ENCODE results near the gene ARHGAP8.

ARHGAP8 gene

DNA sequence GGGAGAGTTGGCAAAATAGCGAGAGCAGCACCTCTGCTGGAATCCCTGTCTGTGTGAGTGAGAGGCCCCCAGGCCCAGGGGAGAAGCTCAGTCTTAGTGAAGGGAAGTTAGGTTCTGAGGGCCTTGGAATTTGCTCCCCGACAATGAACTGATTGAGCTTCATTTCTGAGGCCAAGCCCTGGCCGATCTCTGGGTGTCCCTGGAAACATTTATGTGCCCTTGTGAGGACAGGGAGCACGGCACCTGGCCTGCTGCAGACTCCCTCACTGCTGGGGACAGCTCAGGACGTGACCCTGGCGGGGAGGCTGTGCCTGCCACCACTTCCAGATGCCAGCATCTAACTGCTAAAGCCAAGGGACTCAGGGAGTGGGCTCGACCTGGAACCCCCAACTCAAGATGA, 52.0 kb downstream of the ARHGAP8 start:
- H2AFZ ChIP-seq (ENCODE audit: low read length, unreplicated experiment) = no peak overlapping the region
- H3K4me1 ChIP-seq (ENCODE audit: control insufficient read depth, insufficient read depth, low read length, unreplicated experiment) = no peaks in the 10 kb centered on the region
- H3K79me2 ChIP-seq (ENCODE audit: control insufficient read depth, insufficient read depth, low read length, unreplicated experiment) = no peaks in the 10 kb centered on the region
- H3K4me3 ChIP-seq (ENCODE audit: low read depth, low read length) = no peak overlapping the region
- peaks cover 14% of the 10 kb centered on the region for H3K27me3 ChIP-seq (ENCODE audit: insufficient read depth, low read length)
- H3K36me3 ChIP-seq (ENCODE audit: insufficient read depth, low read length) = no peaks in the 10 kb centered on the region
- no peak overlapping the region for H3K27ac ChIP-seq (ENCODE audit: low read depth, low read length)

DNA sequence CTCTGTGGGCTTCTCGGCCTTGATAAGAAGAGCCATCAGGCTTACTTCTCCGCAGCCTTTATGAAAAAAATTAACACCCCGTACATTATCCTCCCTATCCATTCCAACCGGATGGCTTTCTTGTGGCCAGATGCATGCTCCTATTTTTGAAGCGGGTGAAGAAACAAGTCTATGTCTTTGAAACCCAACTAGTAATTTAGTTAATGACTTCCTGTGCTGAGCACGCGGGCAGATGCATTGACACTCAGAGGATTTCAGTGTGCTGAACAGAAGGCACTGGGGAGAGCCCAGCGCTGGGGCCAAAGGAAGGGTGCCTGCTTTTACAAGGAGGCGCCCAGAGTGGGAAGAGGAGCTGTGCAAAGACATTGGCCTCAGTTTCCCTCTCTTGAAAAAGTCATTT, 53.3 kb downstream of the ARHGAP8 start:
- H3K4me3 ChIP-seq (ENCODE audit: low read depth, low read length) = no peak overlapping the region
- H3K27me3 ChIP-seq (ENCODE audit: insufficient read depth, low read length) = peaks cover 14% of the 10 kb centered on the region
- H2AFZ ChIP-seq (ENCODE audit: low read length, unreplicated experiment) = no peak overlapping the region
- no peaks in the 10 kb centered on the region for H3K79me2 ChIP-seq (ENCODE audit: control insufficient read depth, insufficient read depth, low read length, unreplicated experiment)
- no peaks in the 10 kb centered on the region for H3K4me1 ChIP-seq (ENCODE audit: control insufficient read depth, insufficient read depth, low read length, unreplicated experiment)
- H3K27ac ChIP-seq (ENCODE audit: low read depth, low read length) = no peak overlapping the region
- no peaks in the 10 kb centered on the region for H3K36me3 ChIP-seq (ENCODE audit: insufficient read depth, low read length)

DNA sequence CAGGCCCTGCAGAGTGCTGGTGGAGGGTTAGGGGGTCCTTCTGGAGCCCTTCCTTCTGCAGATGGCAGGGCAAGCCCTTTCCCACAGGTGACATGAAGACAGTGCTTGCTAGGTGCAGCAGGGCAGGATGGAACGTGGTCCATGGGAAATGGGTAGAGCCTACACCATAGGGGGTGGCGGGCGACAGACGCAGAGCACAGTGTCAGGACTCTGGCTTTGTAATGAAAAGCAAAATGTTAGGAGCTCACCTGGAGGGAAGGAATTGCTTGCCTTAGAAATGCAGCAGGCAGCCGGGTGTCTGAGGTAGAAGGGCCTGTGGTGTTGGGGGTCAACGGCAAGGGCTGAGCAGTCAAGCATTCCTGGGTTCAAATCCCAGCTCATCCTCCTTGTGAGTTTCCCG, 54.9 kb downstream of the ARHGAP8 start:
- Histone ChIP-seq H3K27me3 (ENCODE audit: insufficient read depth, low read length) (peaks cover 14% of the 10 kb centered on the region), H3K36me3 (ENCODE audit: insufficient read depth, low read length) (no peaks in the 10 kb centered on the region), H3K27ac (ENCODE audit: low read depth, low read length) (no peak overlapping the region), H3K4me1 (ENCODE audit: control insufficient read depth, insufficient read depth, low read length, unreplicated experiment) (no peaks in the 10 kb centered on the region), H3K4me3 (ENCODE audit: low read depth, low read length) (no peak overlapping the region), H2AFZ (ENCODE audit: low read length, unreplicated experiment) (no peak overlapping the region), H3K79me2 (ENCODE audit: control insufficient read depth, insufficient read depth, low read length, unreplicated experiment) (no peaks in the 10 kb centered on the region)

DNA sequence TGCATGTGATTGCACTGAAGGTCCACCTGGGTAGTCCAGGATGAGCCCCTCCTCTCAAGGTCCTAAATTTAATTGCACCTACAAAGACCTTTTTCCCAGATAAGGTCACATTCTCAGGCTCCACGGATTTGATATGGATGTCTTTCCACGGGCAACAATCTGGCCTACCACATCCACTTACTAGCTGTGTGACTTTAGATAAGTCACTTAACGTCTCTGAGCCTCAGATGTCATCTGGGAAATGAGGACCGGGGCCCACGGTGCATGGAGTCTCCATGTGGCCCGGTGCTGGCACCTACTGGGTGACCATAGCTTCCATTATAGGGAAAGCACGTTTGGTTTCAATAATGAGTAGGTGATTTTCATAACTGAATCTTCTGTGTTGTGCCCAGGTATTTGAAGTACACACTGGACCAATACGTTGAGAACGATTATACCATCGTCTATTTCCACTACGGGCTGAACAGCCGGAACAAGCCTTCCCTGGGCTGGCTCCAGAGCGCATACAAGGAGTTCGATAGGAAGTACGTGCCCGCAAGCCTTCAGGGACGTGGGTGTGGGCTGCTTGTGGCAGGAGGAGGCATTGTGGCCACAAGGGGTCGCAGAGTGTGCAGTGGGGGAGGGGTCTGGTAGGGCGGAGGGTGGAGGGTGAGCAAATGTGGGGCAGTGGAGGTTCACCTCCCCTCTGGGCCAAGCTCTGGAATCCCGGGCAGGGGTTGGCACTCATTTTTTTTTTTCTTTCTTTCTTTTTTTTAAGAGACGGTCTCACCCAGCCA, 55.7 kb downstream of the ARHGAP8 start:
- Histone ChIP-seq H3K27ac (ENCODE audit: low read depth, low read length) (no peak overlapping the region), H3K27me3 (ENCODE audit: insufficient read depth, low read length) (peaks cover 14% of the 10 kb centered on the region), H3K79me2 (ENCODE audit: control insufficient read depth, insufficient read depth, low read length, unreplicated experiment) (no peaks in the 10 kb centered on the region), H3K4me3 (ENCODE audit: low read depth, low read length) (no peak overlapping the region), H3K4me1 (ENCODE audit: control insufficient read depth, insufficient read depth, low read length, unreplicated experiment) (no peaks in the 10 kb centered on the region), H2AFZ (ENCODE audit: low read length, unreplicated experiment) (no peak overlapping the region), H3K36me3 (ENCODE audit: insufficient read depth, low read length) (no peaks in the 10 kb centered on the region)

DNA sequence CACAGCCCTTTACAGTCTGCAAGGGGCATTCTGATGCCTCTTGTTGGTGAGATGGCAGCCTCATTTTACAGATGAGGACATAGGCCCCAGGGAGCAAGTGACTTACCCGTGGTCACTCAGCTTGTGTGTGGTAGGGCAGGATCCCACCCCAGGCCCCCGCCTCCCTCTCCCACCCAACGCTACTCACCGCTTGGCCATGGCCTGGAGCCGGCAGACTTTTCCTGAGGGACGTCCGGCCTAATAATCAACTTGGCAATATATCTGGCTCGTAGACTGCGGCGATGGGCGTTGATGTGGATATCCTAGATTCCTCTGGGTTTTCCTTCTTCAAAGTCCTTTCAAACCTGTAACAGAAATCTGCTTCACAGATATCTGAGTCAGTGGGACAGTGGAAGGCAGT, 57.1 kb downstream of the ARHGAP8 start:
- Histone ChIP-seq H3K79me2 (ENCODE audit: control insufficient read depth, insufficient read depth, low read length, unreplicated experiment) (no peaks in the 10 kb centered on the region), H3K27ac (ENCODE audit: low read depth, low read length) (no peak overlapping the region), H3K36me3 (ENCODE audit: insufficient read depth, low read length) (no peaks in the 10 kb centered on the region), H3K4me1 (ENCODE audit: control insufficient read depth, insufficient read depth, low read length, unreplicated experiment) (no peaks in the 10 kb centered on the region), H2AFZ (ENCODE audit: low read length, unreplicated experiment) (no peak overlapping the region), H3K4me3 (ENCODE audit: low read depth, low read length) (no peak overlapping the region), H3K27me3 (ENCODE audit: insufficient read depth, low read length) (peaks cover 14% of the 10 kb centered on the region)

DNA sequence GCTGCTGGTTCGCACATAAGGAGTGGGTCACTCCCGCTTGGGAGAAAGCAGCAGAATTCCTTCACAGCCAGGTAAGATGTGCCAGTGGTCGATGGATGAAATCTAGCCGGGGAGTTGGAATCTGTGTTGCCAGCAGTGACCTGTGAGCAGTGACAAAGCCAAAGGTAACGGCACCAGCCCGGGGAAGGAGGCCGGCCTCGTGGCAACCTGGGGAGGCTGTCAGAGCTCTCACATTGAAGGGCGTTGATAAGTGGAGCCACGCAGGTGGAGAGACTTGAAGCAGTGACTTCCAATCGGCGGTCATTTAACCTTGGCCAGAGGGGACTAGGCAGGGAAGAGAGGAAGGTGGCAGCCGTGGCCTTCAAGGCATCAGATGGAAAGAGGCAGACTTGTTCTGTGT, 58.8 kb downstream of the ARHGAP8 start:
- H3K4me1 ChIP-seq (ENCODE audit: control insufficient read depth, insufficient read depth, low read length, unreplicated experiment) = no peaks in the 10 kb centered on the region
- no peaks in the 10 kb centered on the region for H3K36me3 ChIP-seq (ENCODE audit: insufficient read depth, low read length)
- no peak overlapping the region for H3K4me3 ChIP-seq (ENCODE audit: low read depth, low read length)
- H3K27ac ChIP-seq (ENCODE audit: low read depth, low read length) = no peak overlapping the region
- no peak overlapping the region for H2AFZ ChIP-seq (ENCODE audit: low read length, unreplicated experiment)
- H3K27me3 ChIP-seq (ENCODE audit: insufficient read depth, low read length) = peaks cover 2% of the 10 kb centered on the region
- H3K79me2 ChIP-seq (ENCODE audit: control insufficient read depth, insufficient read depth, low read length, unreplicated experiment) = no peaks in the 10 kb centered on the region

DNA sequence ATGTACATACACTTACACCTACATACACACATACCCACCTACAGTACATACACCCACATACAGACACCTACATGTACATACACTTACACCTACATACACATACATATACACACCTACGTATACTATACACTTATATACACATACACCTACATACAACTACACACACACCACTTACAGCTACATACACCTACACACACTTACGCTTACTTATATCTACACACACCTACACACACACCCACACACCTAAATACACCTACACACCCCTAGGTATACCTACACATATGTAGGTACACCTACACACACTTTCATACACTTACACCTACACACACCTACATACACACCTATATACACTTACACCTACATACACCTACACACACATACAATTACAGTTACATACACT, 61.0 kb downstream of the ARHGAP8 start:
- H3K27ac ChIP-seq (ENCODE audit: low read depth, low read length) = no peak overlapping the region
- H3K4me3 ChIP-seq (ENCODE audit: low read depth, low read length) = no peak overlapping the region
- no peaks in the 10 kb centered on the region for H3K27me3 ChIP-seq (ENCODE audit: insufficient read depth, low read length)
- H3K4me1 ChIP-seq (ENCODE audit: control insufficient read depth, insufficient read depth, low read length, unreplicated experiment) = no peaks in the 10 kb centered on the region
- H3K79me2 ChIP-seq (ENCODE audit: control insufficient read depth, insufficient read depth, low read length, unreplicated experiment) = no peaks in the 10 kb centered on the region
- no peak overlapping the region for H2AFZ ChIP-seq (ENCODE audit: low read length, unreplicated experiment)
- H3K36me3 ChIP-seq (ENCODE audit: insufficient read depth, low read length) = no peaks in the 10 kb centered on the region

DNA sequence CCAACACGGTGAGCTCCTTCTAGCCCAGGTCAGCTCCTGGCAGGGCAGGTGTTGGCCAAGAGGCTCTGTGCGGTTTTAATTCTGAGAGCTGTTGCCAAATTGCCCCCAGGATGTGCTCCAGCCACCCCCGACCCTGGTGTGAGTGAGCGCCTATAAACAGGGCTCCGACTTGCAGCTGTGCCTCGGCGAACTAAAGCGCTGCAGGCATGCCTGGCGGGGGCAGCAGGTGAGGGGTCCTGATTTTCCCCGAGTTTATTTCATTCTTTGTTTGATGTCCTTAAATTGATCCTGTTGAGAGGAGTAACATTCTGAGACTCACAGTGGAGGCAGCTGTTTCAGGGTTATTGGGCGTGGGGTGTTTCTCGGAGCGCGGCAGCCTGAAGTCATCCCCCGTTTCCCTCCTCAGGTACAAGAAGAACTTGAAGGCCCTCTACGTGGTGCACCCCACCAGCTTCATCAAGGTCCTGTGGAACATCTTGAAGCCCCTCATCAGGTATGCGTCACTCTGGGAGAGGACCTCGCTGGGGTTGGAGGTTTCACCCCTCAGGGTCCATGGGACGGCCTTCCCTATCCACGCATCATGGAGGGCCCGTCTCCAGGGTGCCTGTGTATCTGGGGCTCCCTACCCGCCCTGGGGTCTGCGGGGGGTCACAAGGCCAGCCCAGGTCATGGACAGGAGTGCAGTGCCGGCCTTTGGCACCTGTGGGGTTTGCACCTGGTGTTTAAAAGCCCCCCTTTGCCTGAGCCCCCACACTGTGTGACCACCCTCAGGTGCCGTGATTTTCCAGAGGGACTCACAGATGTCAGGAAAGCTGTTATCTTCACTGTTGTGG, 62.1 kb downstream of the ARHGAP8 start:
- no peak overlapping the region for H3K27ac ChIP-seq (ENCODE audit: low read depth, low read length)
- H3K36me3 ChIP-seq (ENCODE audit: insufficient read depth, low read length) = no peaks in the 10 kb centered on the region
- H2AFZ ChIP-seq (ENCODE audit: low read length, unreplicated experiment) = no peak overlapping the region
- no peaks in the 10 kb centered on the region for H3K79me2 ChIP-seq (ENCODE audit: control insufficient read depth, insufficient read depth, low read length, unreplicated experiment)
- H3K4me1 ChIP-seq (ENCODE audit: control insufficient read depth, insufficient read depth, low read length, unreplicated experiment) = no peaks in the 10 kb centered on the region
- no peaks in the 10 kb centered on the region for H3K27me3 ChIP-seq (ENCODE audit: insufficient read depth, low read length)
- H3K4me3 ChIP-seq (ENCODE audit: low read depth, low read length) = no peak overlapping the region

DNA sequence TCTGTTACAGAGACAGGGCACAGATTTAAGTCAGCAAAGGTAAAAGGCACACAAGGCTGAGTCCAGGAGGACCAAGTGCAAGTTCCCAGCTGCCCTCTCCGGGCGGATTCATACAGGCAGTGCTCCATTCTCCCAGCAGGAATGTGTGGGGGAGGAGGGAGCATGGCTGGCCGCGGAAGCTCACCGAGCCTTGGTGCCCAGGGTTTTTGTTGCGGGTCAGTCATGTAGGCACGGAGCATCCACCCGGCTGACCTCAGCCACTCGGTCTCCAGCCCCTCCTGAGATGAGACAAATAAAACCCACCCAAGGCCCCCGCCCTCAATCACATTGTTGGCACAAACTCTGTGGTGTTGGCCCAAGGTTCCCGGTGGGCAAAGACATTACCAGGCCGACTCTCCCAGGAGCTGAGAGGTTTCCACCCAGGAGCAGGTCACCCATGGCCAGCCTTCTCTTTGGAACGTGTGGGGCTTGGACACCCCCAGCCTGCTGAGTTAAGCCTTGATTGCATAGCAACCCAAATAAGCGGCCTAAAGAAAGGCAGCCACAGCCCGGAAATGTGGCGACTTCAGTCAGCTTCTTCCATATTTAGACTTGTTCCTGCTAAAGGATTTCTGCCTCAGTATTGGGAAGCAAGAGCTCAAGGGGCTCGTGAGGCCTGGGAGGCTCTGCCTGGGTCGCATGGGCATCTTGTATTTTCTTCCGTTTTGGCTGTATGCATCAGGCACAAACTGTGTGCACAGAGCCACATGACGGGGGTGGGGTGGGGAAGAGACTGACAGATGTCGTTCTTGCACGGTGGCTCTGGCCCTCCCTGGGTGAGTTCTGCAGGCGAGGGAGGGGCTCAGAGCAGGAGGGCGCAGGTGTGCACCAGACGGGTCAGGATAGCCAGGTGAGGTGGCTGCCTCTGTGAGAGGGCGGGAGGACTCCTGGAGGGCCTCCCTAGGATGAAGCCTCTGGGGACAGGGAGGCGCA, 63.0 kb downstream of the ARHGAP8 start:
- H3K4me1 ChIP-seq (ENCODE audit: control insufficient read depth, insufficient read depth, low read length, unreplicated experiment) = no peaks in the 10 kb centered on the region
- no peaks in the 10 kb centered on the region for H3K79me2 ChIP-seq (ENCODE audit: control insufficient read depth, insufficient read depth, low read length, unreplicated experiment)

DNA sequence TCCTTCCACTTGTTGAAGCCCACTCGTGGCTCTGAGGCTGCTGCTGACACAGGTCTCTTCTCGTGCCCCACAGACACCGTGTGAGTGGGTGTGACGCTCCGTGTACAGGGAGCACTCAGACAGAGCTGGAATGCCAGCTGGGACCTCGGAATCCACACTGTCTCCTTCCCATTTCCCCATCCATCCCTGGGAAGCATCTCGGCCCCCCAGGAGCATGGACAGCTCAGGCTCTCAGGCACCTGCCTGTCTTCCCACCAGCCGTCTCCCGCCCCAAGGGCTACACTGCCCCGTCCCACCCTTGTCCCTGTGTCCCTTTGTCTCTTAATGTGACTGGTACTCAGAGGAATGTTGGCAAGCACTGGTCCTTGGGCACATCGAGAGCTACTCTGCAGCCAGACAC, 63.8 kb downstream of the ARHGAP8 start:
- H3K27ac ChIP-seq (ENCODE audit: low read depth, low read length) = no peak overlapping the region
- no peak overlapping the region for H2AFZ ChIP-seq (ENCODE audit: low read length, unreplicated experiment)
- no peak overlapping the region for H3K4me3 ChIP-seq (ENCODE audit: low read depth, low read length)
- H3K79me2 ChIP-seq (ENCODE audit: control insufficient read depth, insufficient read depth, low read length, unreplicated experiment) = no peaks in the 10 kb centered on the region
- no peaks in the 10 kb centered on the region for H3K4me1 ChIP-seq (ENCODE audit: control insufficient read depth, insufficient read depth, low read length, unreplicated experiment)
- no peaks in the 10 kb centered on the region for H3K36me3 ChIP-seq (ENCODE audit: insufficient read depth, low read length)
- no peaks in the 10 kb centered on the region for H3K27me3 ChIP-seq (ENCODE audit: insufficient read depth, low read length)

More for the DNA sequence above, 63.0 kb downstream of the ARHGAP8 start:
- Histone ChIP-seq H3K36me3 (ENCODE audit: insufficient read depth, low read length) (no peaks in the 10 kb centered on the region), H3K4me3 (ENCODE audit: low read depth, low read length) (no peak overlapping the region), H2AFZ (ENCODE audit: low read length, unreplicated experiment) (no peak overlapping the region), H3K27me3 (ENCODE audit: insufficient read depth, low read length) (no peaks in the 10 kb centered on the region), H3K27ac (ENCODE audit: low read depth, low read length) (no peak overlapping the region)

All from ACC112 (cell line).